PFSK-1 (cell line): ENCODE data around the gene OTUD5.

Source experiments
- FOXP2 ChIP-seq: optimal IDR thresholded peaks from 2 replicates; pipeline ENCODE3; 2011; ENCODE audit warnings: borderline replicate concordance, control low read depth, inconsistent platforms; ENCODE audit not compliant: insufficient read depth; ENCODE audit errors: extremely low read length, extremely low read depth
- POLR2AphosphoS5 ChIP-seq: IDR thresholded peaks from 2 replicates; pipeline ENCODE4 v1.6.1; 2012; ENCODE audit warnings: low read depth, mild to moderate bottlenecking, control low read depth, low read length, moderate library complexity
- SIN3A ChIP-seq: IDR thresholded peaks from 2 replicates; pipeline ENCODE4 v1.6.1; 2012; ENCODE audit warnings: mild to moderate bottlenecking, low read length, moderate library complexity, borderline replicate concordance; ENCODE audit not compliant: insufficient read depth
- TAF1 ChIP-seq: IDR thresholded peaks from 2 replicates; pipeline ENCODE4 v1.6.1; 2012; ENCODE audit warnings: low read length, control low read depth, borderline replicate concordance; ENCODE audit not compliant: insufficient read depth
- TF ChIP-seq, protein P1 (sequence below), 2 experiments: IDR thresholded peaks; 2 replicates each; pipeline versions ENCODE4 v1.6.1 to v1.8.0; 2011 to 2012; ENCODE audit warnings: low read depth in 2 of 2, low read length in 2 of 2, control low read depth in 1 of 2, inconsistent platforms in 1 of 2, mild to moderate bottlenecking in 1 of 2, moderate library complexity in 1 of 2; ENCODE audit not compliant: insufficient read depth in 1 of 2

The OTUD5 gene

DNA sequence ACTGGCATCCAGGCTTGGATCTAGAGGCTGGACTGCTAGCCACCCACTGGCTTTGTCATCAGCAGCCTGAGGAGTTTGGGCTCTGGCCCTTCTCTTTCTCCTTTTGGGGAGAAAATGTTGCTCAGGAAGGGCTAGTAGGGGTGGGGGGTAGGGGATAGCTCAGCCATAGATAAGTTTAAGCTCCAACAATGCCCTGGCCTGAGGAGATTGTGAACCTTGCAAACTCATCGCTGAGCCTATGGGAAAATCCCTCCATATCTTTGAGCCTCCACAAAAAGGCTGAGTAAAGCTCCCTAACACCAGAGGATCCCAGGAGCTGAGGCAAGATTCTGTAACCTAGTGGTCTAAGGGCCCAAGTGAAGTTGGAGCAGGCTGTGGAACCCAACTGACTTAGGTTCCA, 8.8 kb downstream of the OTUD5 start:
- TF ChIP-seq, protein P1, sequence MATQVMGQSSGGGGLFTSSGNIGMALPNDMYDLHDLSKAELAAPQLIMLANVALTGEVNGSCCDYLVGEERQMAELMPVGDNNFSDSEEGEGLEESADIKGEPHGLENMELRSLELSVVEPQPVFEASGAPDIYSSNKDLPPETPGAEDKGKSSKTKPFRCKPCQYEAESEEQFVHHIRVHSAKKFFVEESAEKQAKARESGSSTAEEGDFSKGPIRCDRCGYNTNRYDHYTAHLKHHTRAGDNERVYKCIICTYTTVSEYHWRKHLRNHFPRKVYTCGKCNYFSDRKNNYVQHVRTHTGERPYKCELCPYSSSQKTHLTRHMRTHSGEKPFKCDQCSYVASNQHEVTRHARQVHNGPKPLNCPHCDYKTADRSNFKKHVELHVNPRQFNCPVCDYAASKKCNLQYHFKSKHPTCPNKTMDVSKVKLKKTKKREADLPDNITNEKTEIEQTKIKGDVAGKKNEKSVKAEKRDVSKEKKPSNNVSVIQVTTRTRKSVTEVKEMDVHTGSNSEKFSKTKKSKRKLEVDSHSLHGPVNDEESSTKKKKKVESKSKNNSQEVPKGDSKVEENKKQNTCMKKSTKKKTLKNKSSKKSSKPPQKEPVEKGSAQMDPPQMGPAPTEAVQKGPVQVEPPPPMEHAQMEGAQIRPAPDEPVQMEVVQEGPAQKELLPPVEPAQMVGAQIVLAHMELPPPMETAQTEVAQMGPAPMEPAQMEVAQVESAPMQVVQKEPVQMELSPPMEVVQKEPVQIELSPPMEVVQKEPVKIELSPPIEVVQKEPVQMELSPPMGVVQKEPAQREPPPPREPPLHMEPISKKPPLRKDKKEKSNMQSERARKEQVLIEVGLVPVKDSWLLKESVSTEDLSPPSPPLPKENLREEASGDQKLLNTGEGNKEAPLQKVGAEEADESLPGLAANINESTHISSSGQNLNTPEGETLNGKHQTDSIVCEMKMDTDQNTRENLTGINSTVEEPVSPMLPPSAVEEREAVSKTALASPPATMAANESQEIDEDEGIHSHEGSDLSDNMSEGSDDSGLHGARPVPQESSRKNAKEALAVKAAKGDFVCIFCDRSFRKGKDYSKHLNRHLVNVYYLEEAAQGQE (IDR thresholded peaks at IDR 0.05; ENCODE audit: insufficient read depth in 1 of 2, low read depth in 2 of 2, low read length in 2 of 2): no peak
- TF ChIP-seq SIN3A: no peak

DNA sequence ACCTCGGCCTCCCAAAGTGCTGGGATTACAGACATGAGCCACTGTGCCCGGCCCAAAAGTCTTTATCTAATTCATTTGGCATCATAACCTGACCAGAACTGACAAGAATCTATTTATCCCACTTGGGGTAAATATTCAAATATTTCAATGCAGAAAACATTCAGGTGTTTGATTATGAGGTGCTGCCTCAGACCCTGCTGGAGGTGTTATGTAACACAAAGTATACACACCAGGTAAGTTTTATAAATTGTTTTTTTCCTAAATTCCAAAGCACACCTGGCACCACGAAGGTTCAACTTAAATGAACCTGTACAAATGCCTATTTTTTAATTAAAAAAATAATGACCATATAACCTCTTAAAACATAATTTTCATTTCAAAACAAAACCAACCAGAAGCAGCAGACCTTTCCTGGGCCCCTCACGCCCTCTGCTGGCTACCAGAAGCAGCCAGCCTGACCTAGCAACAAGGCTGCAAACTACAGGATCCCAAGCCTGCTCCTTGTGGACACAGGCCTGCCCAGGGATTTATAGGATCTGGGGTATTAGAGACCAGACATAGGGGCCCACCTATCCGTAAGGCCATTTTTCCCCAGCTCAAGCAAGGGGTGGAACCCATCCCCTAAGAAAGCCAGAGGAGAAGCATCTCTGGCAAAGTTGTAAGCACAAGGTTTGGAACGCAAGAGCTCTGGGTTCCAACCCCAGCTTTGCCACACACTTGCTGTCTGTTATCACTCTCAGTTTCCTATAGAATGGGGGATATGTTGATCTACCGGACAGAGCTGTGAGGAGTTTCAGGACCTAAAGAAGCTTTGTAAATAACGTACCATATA, 11.7 kb downstream of the OTUD5 start:
- TF ChIP-seq, protein P1 (IDR thresholded peaks at IDR 0.05; ENCODE audit: insufficient read depth in 1 of 2, low read depth in 2 of 2, low read length in 2 of 2): no peak

DNA sequence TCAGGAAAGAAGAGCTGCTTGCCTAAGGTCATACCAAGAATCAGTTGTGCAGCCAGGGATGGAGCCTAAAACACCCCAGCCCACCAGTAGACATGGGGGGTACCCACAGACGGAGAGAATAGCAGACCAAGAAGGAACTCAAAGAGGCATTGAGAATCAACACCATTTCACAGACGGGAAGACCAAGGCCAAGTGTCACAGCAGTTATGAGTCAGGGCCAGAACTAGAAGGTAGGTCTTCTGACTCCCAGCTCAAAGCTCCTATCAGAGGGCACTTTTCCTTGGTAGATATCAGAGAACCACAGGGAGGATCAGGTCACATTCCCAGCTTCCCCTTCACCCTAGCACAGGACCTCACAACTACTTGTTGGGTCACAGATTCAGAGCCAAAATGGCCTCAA, 14.5 kb downstream of the OTUD5 start:
- TF ChIP-seq FOXP2 (no peak), SIN3A (no peak), TAF1 (no peak), POLR2AphosphoS5 (no peak)
- TF ChIP-seq, protein P1 (IDR thresholded peaks at IDR 0.05; ENCODE audit: insufficient read depth in 1 of 2, low read depth in 2 of 2, low read length in 2 of 2): no peak

DNA sequence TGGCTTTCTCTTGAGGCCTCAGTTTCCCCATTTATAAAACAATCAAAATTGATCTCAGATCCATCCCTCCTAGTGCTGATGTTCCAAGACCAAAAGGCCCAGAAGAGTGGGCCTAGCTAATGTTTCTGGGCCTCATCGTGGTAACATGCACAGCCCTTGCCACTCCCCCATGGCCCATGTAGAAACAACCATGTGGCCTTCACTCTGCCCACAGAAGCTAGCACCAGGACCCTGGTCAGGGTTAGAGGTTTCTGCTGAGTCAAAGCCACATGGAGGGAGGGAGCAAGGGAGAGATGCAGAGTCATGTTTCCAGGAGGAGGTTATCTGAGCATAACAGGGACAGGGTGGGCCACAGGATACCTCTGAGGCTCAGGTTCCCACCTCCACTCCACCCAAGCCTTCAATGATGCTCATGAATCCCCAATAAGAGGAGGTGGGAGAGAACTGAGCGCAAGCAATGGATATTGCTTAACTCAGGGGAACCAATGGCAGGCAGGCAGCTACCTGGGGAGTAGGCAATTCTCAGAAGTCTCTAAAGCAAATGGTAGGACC, 16.9 kb downstream of the OTUD5 start:
- TF ChIP-seq, protein P1 (IDR thresholded peaks at IDR 0.05; ENCODE audit: insufficient read depth in 1 of 2, low read depth in 2 of 2, low read length in 2 of 2): no peak
- TF ChIP-seq FOXP2 (no peak), POLR2AphosphoS5 (no peak), TAF1 (no peak), SIN3A (no peak)

DNA sequence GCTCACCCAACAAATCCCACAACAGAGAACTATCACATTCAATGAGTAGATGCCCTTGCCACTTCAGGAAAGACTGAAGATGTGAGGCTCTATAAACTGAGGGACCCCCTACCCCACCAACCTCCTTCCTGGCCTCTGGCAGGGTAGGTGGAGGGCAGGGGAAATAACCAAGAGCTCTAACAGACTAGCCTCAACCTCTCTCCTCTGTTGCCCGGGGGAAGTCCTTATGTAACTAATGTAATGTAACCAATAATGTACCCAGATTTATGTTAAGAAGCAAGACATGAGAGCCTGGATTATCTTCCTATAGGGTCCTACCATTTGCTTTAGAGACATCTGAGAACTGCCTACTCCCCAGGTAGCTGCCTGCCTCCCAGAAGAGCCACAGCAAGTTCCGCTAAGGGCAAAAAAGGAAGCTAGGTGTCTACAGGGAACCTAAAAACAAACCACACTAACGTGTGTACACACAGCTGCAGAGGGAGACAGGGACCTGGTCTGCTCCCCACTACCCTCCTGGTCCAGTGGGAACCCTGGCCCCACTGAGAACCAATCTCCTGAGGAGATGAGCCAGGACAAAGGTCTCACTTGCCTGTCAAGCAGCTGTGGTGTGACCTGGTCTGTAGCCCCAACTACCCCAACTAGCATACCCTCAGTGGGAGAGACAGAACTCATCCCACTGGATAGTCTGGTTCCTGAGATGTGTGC, 17.7 kb downstream of the OTUD5 start:
- TF ChIP-seq SIN3A: no peak
- no peak for TF ChIP-seq FOXP2
- TF ChIP-seq TAF1: no peak
- TF ChIP-seq POLR2AphosphoS5: no peak
- TF ChIP-seq, protein P1 (IDR thresholded peaks at IDR 0.05; ENCODE audit: insufficient read depth in 1 of 2, low read depth in 2 of 2, low read length in 2 of 2): no peak
